K562 (cell line): ENCODE measurements around the gene CASKIN1. TPM values are rescaled to one million over a fixed set of nuclear protein-coding genes. Genes with fewer than 3 reads are reported as not detected.

Experiments used
- ATAC-seq: fragments of 200-7000 bp; cut with Tn5 transposase; 3 replicates; pipeline ENCODE4 v1.9.1; 2020; ENCODE audit warnings: moderate library complexity
- BruUV-seq: library from RNA; stranded (reverse); fragments of 400-500 nt; replicated peaks from 2 replicates; lab custom pipeline; 2021; lab: Mats Ljungman, UMichigan
- CTCF ChIA-PET: fragments of 300-600 bp; formaldehyde crosslinking; extraction: SDS; loops from one replicate; lab custom pipeline; 2021; ENCODE audit warnings: low intra/inter-chr PET ratio; lab: Yijun Ruan, JAX
- POLR2A ChIA-PET: fragments of 300-600, 350-650 bp; sonication (Branson Sonifier 250); formaldehyde crosslinking; extraction: SDS; loops from one replicate; lab custom pipeline; 2021; ENCODE audit warnings: antibody characterized with exemption, inconsistent platforms; lab: Yijun Ruan, JAX
- DNase-seq, 4 experiments: peaks; one replicate each; pipeline versions ENCODE4 v3.0.0 to v3.0.0-alpha.2; 2011 to 2018; ENCODE audit warnings: low spot score in 3 of 4, mixed read lengths in 3 of 4; ENCODE audit errors: extremely low read depth in 1 of 4
- FAIRE-seq: peaks from 2 replicates; lab custom pipeline; 2011; peaks lifted over from hg19 to GRCh38; lab: Jason Lieb, UNC
- H2AFZ ChIP-seq: 2 replicates; pipeline ENCODE4 v1.6.0; 2011; ENCODE audit warnings: low read depth, low read length, control low read depth, inconsistent platforms
- H3K27ac ChIP-seq: fragments of 200-600 bp; 3 replicates; pipeline ENCODE4 v1.8.0; 2011; ENCODE audit warnings: low read depth, mild to moderate bottlenecking, control low read depth, inconsistent platforms, low read length, moderate library complexity, mixed read lengths; ENCODE audit errors: extremely low read depth
- H3K27me3 ChIP-seq, 2 experiments: fragments of 300-600 bp in 1 of 2; 2 replicates in 1 of 2; 3 replicates in 1 of 2; pipeline versions ENCODE4 v1.6.0 to v1.8.0; 2011; ENCODE audit warnings: inconsistent platforms in 2 of 2, low read length in 2 of 2, mild to moderate bottlenecking in 1 of 2, mixed read lengths in 1 of 2, moderate library complexity in 1 of 2; ENCODE audit not compliant: control insufficient read depth in 2 of 2, insufficient read depth in 2 of 2
- H3K36me3 ChIP-seq: fragments of 300-600 bp; 3 replicates; pipeline ENCODE4 v1.8.0; 2011; ENCODE audit warnings: mild to moderate bottlenecking, low read length, inconsistent platforms; ENCODE audit not compliant: control insufficient read depth, insufficient read depth
- H3K4me1 ChIP-seq, 2 experiments: fragments of 200-600 bp in 1 of 2; replicated peaks in 1 of 2; 2 replicates in 1 of 2; 3 replicates in 1 of 2; pipeline versions ENCODE4 v1.5.1 to v1.8.0; 2011; ENCODE audit warnings: inconsistent platforms in 2 of 2, low read length in 2 of 2, mild to moderate bottlenecking in 1 of 2, mixed read lengths in 1 of 2, moderate library complexity in 1 of 2; ENCODE audit not compliant: control insufficient read depth in 2 of 2, insufficient read depth in 2 of 2
- H3K4me2 ChIP-seq: 2 replicates; pipeline ENCODE4 v1.6.1; 2011; ENCODE audit warnings: low read length, control low read depth, inconsistent platforms, mixed read lengths; ENCODE audit not compliant: insufficient read depth
- H3K4me3 ChIP-seq: fragments of 200-600 bp; sonication (generic), shearing (Covaris generic); 2 replicates; pipeline ENCODE4 v1.5.1; 2016; ENCODE audit warnings: control low read depth, inconsistent platforms
- H3K79me2 ChIP-seq: fragments of 200-600 bp; 3 replicates; pipeline ENCODE4 v1.8.0; 2011; ENCODE audit warnings: low read length, inconsistent platforms; ENCODE audit not compliant: control insufficient read depth, insufficient read depth
- H3K9ac ChIP-seq, 2 experiments: 2 replicates each; pipeline versions ENCODE4 v1.6.0 to v1.6.1; 2011; ENCODE audit warnings: low read depth in 2 of 2, low read length in 2 of 2, control low read depth in 1 of 2, inconsistent platforms in 1 of 2, mild to moderate bottlenecking in 1 of 2, mixed read lengths in 1 of 2; ENCODE audit not compliant: insufficient read depth in 1 of 2
- H3K9me1 ChIP-seq: one replicate; pipeline ENCODE4 v1.6.0; 2011; ENCODE audit warnings: inconsistent platforms, mild to moderate bottlenecking, low read length, moderate library complexity; ENCODE audit not compliant: control insufficient read depth, insufficient read depth
- H3K9me3 ChIP-seq: replicated peaks from 2 replicates; pipeline ENCODE4 v1.5.1; 2011; ENCODE audit warnings: low read depth, low read length, inconsistent platforms; ENCODE audit not compliant: control insufficient read depth, insufficient read depth
- H4K20me1 ChIP-seq: replicated peaks from 2 replicates; pipeline ENCODE4 v1.6.1; 2011; ENCODE audit warnings: low read length, inconsistent platforms, mixed read lengths; ENCODE audit not compliant: control insufficient read depth, insufficient read depth
- DLX4 ChIP-seq: fragments of 250-450 bp; sonication (Bioruptor Pico); IDR thresholded peaks from 2 replicates; pipeline ENCODE4 v1.6.1; 2021; ENCODE audit warnings: mild to moderate bottlenecking
- FOXK2 ChIP-seq, 2 experiments: fragments of 450-650 bp; IDR thresholded peaks in 1 of 2; conservative IDR thresholded peaks in 1 of 2; 2 replicates each; pipeline ENCODE4 v1.6.1; 2016; ENCODE audit warnings: low read depth in 2 of 2, mild to moderate bottlenecking in 1 of 2
- JUNB ChIP-seq: fragments of 450-650 bp; formaldehyde crosslinking; conservative IDR thresholded peaks from 2 replicates; pipeline ENCODE4 v1.4.0; 2020; ENCODE audit warnings: mild to moderate bottlenecking
- KAT7 ChIP-seq: sonication (generic); formaldehyde crosslinking; IDR thresholded peaks from 2 replicates; pipeline ENCODE4 v1.8.0; 2022; ENCODE audit warnings: missing genetic modification reagents, mild to moderate bottlenecking, borderline replicate concordance
- TEAD1 ChIP-seq, 2 experiments: fragments of 450-650 bp in 1 of 2; sonication (generic) in 1 of 2; formaldehyde crosslinking; IDR thresholded peaks; 2 replicates each; pipeline versions ENCODE4 v1.4.0 to v1.8.0; 2020 to 2022; ENCODE audit warnings: mild to moderate bottlenecking in 2 of 2, missing genetic modification reagents in 1 of 2
- ZBTB40 ChIP-seq, 2 experiments: fragments of 450-650 bp in 1 of 2; sonication (generic) in 1 of 2; formaldehyde crosslinking in 1 of 2; IDR thresholded peaks; 2 replicates each; pipeline versions ENCODE4 v1.7.1 to v1.9.0; 2016 to 2022; ENCODE audit warnings: inconsistent platforms in 1 of 2, mild to moderate bottlenecking in 1 of 2, missing genetic modification reagents in 1 of 2
- ZBTB7A ChIP-seq: IDR thresholded peaks from 2 replicates; pipeline ENCODE4 v1.6.1; 2011; ENCODE audit warnings: low read depth, mild to moderate bottlenecking, low read length, moderate library complexity, borderline replicate concordance; ENCODE audit not compliant: control insufficient read depth
- ZKSCAN1 ChIP-seq: fragments of 150-350 bp; IDR thresholded peaks from 2 replicates; pipeline ENCODE4 v1.6.1; 2016; ENCODE audit warnings: low read depth, low read length
- ZNF165 ChIP-seq: fragments of 250-450 bp; sonication (Bioruptor Pico); IDR thresholded peaks from 2 replicates; pipeline ENCODE4 v1.4.0; 2020; ENCODE audit warnings: borderline replicate concordance
- ZNF408 ChIP-seq: fragments of 250-450 bp; sonication (Bioruptor Pico); IDR thresholded peaks from 2 replicates; pipeline ENCODE4 v1.4.0; 2020; ENCODE audit warnings: low read depth, mild to moderate bottlenecking, moderate library complexity
- WGBS: fragments of 100-300 bp; shearing (Covaris generic); methylation state at CpG from one replicate; pipeline ENCODE4 v1.1.6; 2016; ENCODE audit warnings: low coverage, mixed read lengths; ENCODE audit not compliant: insufficient coverage; ENCODE audit errors: missing lambda C conversion rate; 5-methylcytosine and 5-hydroxymethylcytosine counted together
- in situ Hi-C: fragments of 300-500 bp; cut with MboI; formaldehyde crosslinking; loops from 4 replicates; pipeline ENCODE4 v1.15.0; 2018; ENCODE audit warnings: inconsistent platforms, mixed read lengths
- intact Hi-C: fragments of 100-400 bp; cut with micrococcal nuclease; formaldehyde crosslinking; loops from 2 replicates; pipeline ENCODE4 v1.14.2; 2022
- polyA plus RNA-seq, 8 experiments: library from polyadenylated mRNA; depleted of rRNA in 4 of 8; stranded (reverse) in 5 of 8; unstranded in 3 of 8; fragments of >200 nt; fragmentation: Nextera tagmentation in 2 of 8; fragmentation: Illumina TruSeq in 1 of 8; extraction: Ambion mirVana in 2 of 8; extraction: Trizol in 1 of 8; gene quantifications; 2 replicates each; pipeline versions ENCODE4 v1.2.1 to v1.2.3, GENCODE V29; 2011 to 2014; ENCODE audit warnings: inconsistent platforms in 1 of 8, missing spikeins in 1 of 8
- total RNA-seq, 7 experiments: library from RNA; depleted of rRNA in 6 of 7; stranded (reverse); fragments of >200 nt in 6 of 7; fragmentation: Illumina TruSeq in 2 of 7; extraction: Trizol in 2 of 7; gene quantifications; 2 replicates each; pipeline versions ENCODE4 v1.2.1 to v1.2.3, GENCODE V29; 2011 to 2021; ENCODE audit warnings: low replicate concordance in 1 of 7

The CASKIN1 gene
- total and polyA plus RNA-seq, 9 of the 15 experiments (the other 6 are each of a cell fraction or from before 2014, with no cell fraction given), result 0.15 to 4.5 (median 1.5) TPM; not detected in 2

GRCh38 chr16:2155977-2156848 lies 40.2 kb downstream of the CASKIN1 start:
- CTCF ChIA-PET, result no interaction called here
- TF ChIP-seq JUNB, result no peak
- peak; percentile 50 for TF ChIP-seq ZBTB7A
- no peak for TF ChIP-seq ZNF408 (CRISPR knock-in tag)
- peak in 1 of 2 experiments; percentile 55; a peak in 1 of 4 replicates for TF ChIP-seq TEAD1 (CRISPR knock-in tag; IDR thresholded peaks at IDR 0.05)
- no peak for TF ChIP-seq ZKSCAN1
- peak; percentile 45 for TF ChIP-seq ZBTB40 (IDR thresholded peaks at IDR 0.05)
- no peak for TF ChIP-seq ZBTB40 (CRISPR knock-in tag; IDR thresholded peaks at IDR 0.05)
- TF ChIP-seq FOXK2 (conservative IDR thresholded peaks at IDR 0.05 in 1 of 2, IDR thresholded peaks at IDR 0.05 in 1 of 2; ENCODE audit: low read depth in 2 of 2), result 0 out of 4 replicates have a peak, but pooled peaks of 1 of the 2 experiments have one; percentile 31
- 0 out of 2 replicates have a peak, but pooled peaks have one; percentile 22 for TF ChIP-seq ZNF165 (CRISPR knock-in tag)
- TF ChIP-seq DLX4 (CRISPR knock-in tag), result no peak
- TF ChIP-seq KAT7 (CRISPR knock-in tag), result peak; percentile 42; the same call in 1 of the 2 replicates

More at GRCh38 chr16:2155977-2156848, 40.2 kb downstream of the CASKIN1 start:
- DNase-seq, result peak; percentile 30 to 64 (median 35)
- no TSS peak for BruUV-seq
- Histone ChIP-seq H4K20me1 (peaks cover 45% of the 10 kb centered on the region), H3K79me2 (peaks cover 93% of the 10 kb centered on the region), H3K4me2 (peak overlapping the region; percentile 94), H3K9me3 (no peaks in the 10 kb centered on the region), H3K4me1 (peaks cover 15 to 62% of the 10 kb centered on the region in 2 experiments; a peak in 4 of 5 replicates), H3K4me3 (peak overlapping the region; percentile 55), H2AFZ (peak overlapping the region; percentile 52), H3K27me3 (no peaks in the 10 kb centered on the region), H3K9ac (peak overlapping the region; percentile 91 to 99), H3K9me1 (peaks cover 13% of the 10 kb centered on the region), H3K27ac (peak overlapping the region; percentile 78), H3K36me3 (peaks cover 57% of the 10 kb centered on the region)
- FAIRE-seq, result no peak
- WGBS, result under 1% methylated on average over 33 of the region's 47 CpGs
- POLR2A ChIA-PET, result interaction anchor here (0.6 to 5.1 kb wide), 69 partner anchors 11 to 1546 kb away, joined by 3 to 77 read pairs (median 4); partner anchors contain the start of genes BRICD5, ECI1, FAHD1 and MLST8
- in situ Hi-C loops (no loop called here), intact Hi-C loops (loop anchor here (2.0 kb wide), 1 partner anchor 95 kb away; the partner anchor contains the start of gene ECI1)
- ATAC-seq, result no peak
